B cell (primary cell): Measurements from ENCODE around the gene STYXL1. TPM values are rescaled to one million over a fixed set of nuclear protein-coding genes. Genes with fewer than 3 reads are reported as not detected.

Experiments
- ATAC-seq: fragments of 200-7000 bp; cut with Tn5 transposase; one replicate; pipeline ENCODE4 v1.10.0; 2021; ENCODE audit warnings: low read depth, mild to moderate bottlenecking, moderate number of reproducible peaks, moderate library complexity
- CTCF ChIA-PET: fragments of 350-600 bp; sonication (Branson Sonifier 250); formaldehyde crosslinking; loops from one replicate; lab custom pipeline; 2021; ENCODE audit warnings: antibody characterized with exemption, inconsistent platforms; lab: Charles Lee
- POLR2A ChIA-PET: fragments of 350-600 bp; sonication (Branson Sonifier 250); formaldehyde crosslinking; loops from one replicate; lab custom pipeline; 2021; ENCODE audit warnings: antibody characterized with exemption; lab: Charles Lee
- DNase-seq: peaks from one replicate; pipeline ENCODE4 v3.0.0; 2013
- H2AFZ ChIP-seq: 2 replicates; pipeline ENCODE4 v1.6.1; 2012; ENCODE audit warnings: mild to moderate bottlenecking, low read depth, low read length; ENCODE audit not compliant: insufficient read depth, poor library complexity, severe bottlenecking
- H3K27ac ChIP-seq, 2 donors: 1 replicate in 1 of 2; 2 replicates in 1 of 2; pipeline ENCODE4 v1.5.1; 2012 to 2013; ENCODE audit warnings: low read length in 2 of 2, mild to moderate bottlenecking in 2 of 2, moderate library complexity in 1 of 2
- H3K27me3 ChIP-seq, 4 experiments: fragments of 200-600 bp in 1 of 4; sonication (generic) in 1 of 4; replicated peaks in 1 of 4; 1 replicate in 2 of 4; 2 replicates in 2 of 4; pipeline versions ENCODE4 v1.6.1 to v1.7.0; 2013 to 2016; ENCODE audit warnings: low read length in 3 of 4, mild to moderate bottlenecking in 2 of 4, mixed read lengths in 1 of 4, moderate library complexity in 1 of 4; ENCODE audit not compliant: insufficient read depth in 4 of 4, control insufficient read depth in 3 of 4; ENCODE audit errors: control extremely low read depth in 1 of 4
- H3K36me3 ChIP-seq, 2 experiments: replicated peaks in 1 of 2; 1 replicate in 1 of 2; 2 replicates in 1 of 2; pipeline versions ENCODE4 v1.6.1 to v1.7.1; 2013; ENCODE audit warnings: low read length in 1 of 2; ENCODE audit not compliant: insufficient read depth in 2 of 2, control insufficient read depth in 1 of 2; ENCODE audit errors: control extremely low read depth in 1 of 2, extremely low read depth in 1 of 2
- H3K4me1 ChIP-seq, 2 donors: fragments of 200-600 bp in 1 of 2; sonication (generic) in 1 of 2; 1 replicate in 1 of 2; 2 replicates in 1 of 2; pipeline versions ENCODE4 v1.5.1 to v1.6.1; 2013 to 2017; ENCODE audit warnings: low read length in 2 of 2; ENCODE audit not compliant: control insufficient read depth in 2 of 2, insufficient read depth in 2 of 2
- H3K4me2 ChIP-seq: replicated peaks from 2 replicates; pipeline ENCODE3; 2012; ENCODE audit warnings: mild to moderate bottlenecking, low read depth, low read length; ENCODE audit not compliant: poor library complexity, severe bottlenecking
- H3K4me3 ChIP-seq, 5 experiments: fragments of 200-600 bp in 1 of 5; sonication (generic) in 1 of 5; 1 replicate in 3 of 5; 2 replicates in 2 of 5; pipeline versions ENCODE4 v1.5.1 to v1.7.0; 2011 to 2016; ENCODE audit warnings: low read length in 4 of 5, mild to moderate bottlenecking in 4 of 5, low read depth in 2 of 5, control low read depth in 1 of 5, moderate library complexity in 1 of 5; ENCODE audit not compliant: insufficient read depth in 1 of 5; ENCODE audit errors: control extremely low read depth in 1 of 5, extremely low read depth in 1 of 5
- H3K79me2 ChIP-seq: fragments of 200-600 bp; sonication (generic); one replicate; pipeline ENCODE4 v1.6.0; 2016; ENCODE audit warnings: low read length; ENCODE audit not compliant: control insufficient read depth, insufficient read depth
- H3K9ac ChIP-seq: fragments of 200-600 bp; sonication (generic); 2 replicates; pipeline ENCODE4 v1.6.1; 2017; ENCODE audit warnings: mild to moderate bottlenecking, low read length, moderate library complexity
- H3K9me3 ChIP-seq, 3 donors: one replicate each; pipeline versions ENCODE4 v1.6.1 to v1.7.1; 2013; ENCODE audit warnings: low read length in 2 of 3; ENCODE audit not compliant: control insufficient read depth in 2 of 3, insufficient read depth in 1 of 3; ENCODE audit errors: control extremely low read depth in 1 of 3
- H4K20me1 ChIP-seq: 2 replicates; pipeline ENCODE4 v1.6.0; 2012; ENCODE audit warnings: mild to moderate bottlenecking, low read length; ENCODE audit not compliant: insufficient read depth, control insufficient read depth, poor library complexity, severe bottlenecking
- H3K27ac Mint-ChIP-seq: one replicate; pipeline ENCODE4 v1.8.0; 2021; ENCODE audit warnings: mixed read lengths
- H3K27me3 Mint-ChIP-seq: one replicate; pipeline ENCODE4 v1.8.0; 2021; ENCODE audit warnings: mixed read lengths
- H3K4me1 Mint-ChIP-seq: one replicate; pipeline ENCODE4 v1.8.0; 2021; ENCODE audit warnings: mixed read lengths
- H3K4me3 Mint-ChIP-seq: one replicate; pipeline ENCODE4 v1.8.0; 2021; ENCODE audit warnings: mixed read lengths
- H3K9me3 Mint-ChIP-seq: one replicate; pipeline ENCODE4 v1.8.0; 2022; ENCODE audit warnings: mixed read lengths; ENCODE audit not compliant: insufficient read depth
- CTCF ChIP-seq: fragments of 200-600 bp; IDR thresholded peaks from one replicate; pipeline ENCODE4 v1.8.0; 2022; ENCODE audit warnings: antibody characterized with exemption, mild to moderate bottlenecking
- EZH2 ChIP-seq: IDR thresholded peaks from 2 replicates; pipeline ENCODE4 v1.6.1; 2012; ENCODE audit warnings: borderline replicate concordance, low read depth, mild to moderate bottlenecking, moderate library complexity, low read length; ENCODE audit not compliant: insufficient read depth, poor library complexity, severe bottlenecking
- WGBS: methylation state at CpG from one replicate; pipeline ENCODE4 v1.1.5; 2013; ENCODE audit warnings: missing lambda C conversion rate; ENCODE audit not compliant: insufficient coverage; 5-methylcytosine and 5-hydroxymethylcytosine counted together
- intact Hi-C: fragments of 100-400 bp; cut with micrococcal nuclease; formaldehyde crosslinking; loops from one replicate; pipeline ENCODE4 v1.10.0; 2022
- polyA plus RNA-seq: library from polyadenylated mRNA; depleted of rRNA; stranded (reverse); fragments of >200 nt; gene quantifications from 2 replicates; pipeline ENCODE4 v1.2.3, GENCODE V29; 2012
- small RNA-seq: library from RNA; depleted of rRNA; stranded (forward); fragments of <200 nt; gene quantifications from one replicate; pipeline ENCODE3, GENCODE V24; 2012; ENCODE audit warnings: low replicate concordance, low read depth; ENCODE audit not compliant: insufficient read length
- total RNA-seq, 2 donors: library from RNA; stranded (reverse); fragments of 120-200 nt in 1 of 2; gene quantifications; 1 replicate in 1 of 2; 2 replicates in 1 of 2; pipeline versions ENCODE4 v1.2.3 to v1.2.4, GENCODE V29; 2013 to 2022

Gene STYXL1
- total and polyA plus RNA-seq, 2 donors (not counting 1 experiment from before 2014, with no cell fraction given), result 15.2 to 29.3 TPM

DNA sequence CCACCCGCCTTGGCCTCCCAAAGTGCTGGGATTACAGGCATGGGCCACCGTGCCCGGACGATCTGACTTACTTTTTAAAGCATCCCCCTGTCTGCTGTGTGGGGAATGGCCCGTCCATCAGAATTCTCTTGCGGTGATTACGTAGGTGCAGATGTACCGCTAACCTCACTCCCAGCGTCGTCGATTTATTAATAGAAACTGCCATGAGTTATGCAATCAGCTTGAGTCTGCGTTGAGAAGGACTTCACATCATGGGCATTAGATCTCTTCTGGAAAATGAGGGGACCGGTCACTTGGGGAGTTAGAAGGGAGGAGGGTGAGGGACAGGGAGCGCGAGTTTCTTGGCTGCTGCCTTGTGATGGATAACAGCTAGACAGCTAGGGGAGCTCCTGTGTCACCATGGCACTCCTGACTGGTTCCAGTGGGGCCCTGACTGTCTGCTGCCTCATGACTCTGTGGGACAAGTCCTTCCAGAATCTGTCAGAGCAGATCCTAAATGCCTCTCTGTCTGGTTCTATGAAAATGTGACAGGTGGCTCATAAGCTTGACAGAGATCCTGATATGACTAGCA, 97.6 kb downstream of the STYXL1 start:
- peaks cover 3% of the 10 kb centered on the region for H3K4me1 Mint-ChIP-seq
- CTCF ChIA-PET, result no interaction called here
- H3K9ac ChIP-seq, result no peak overlapping the region
- 96% methylated on average over 14 of the region's 15 CpGs for WGBS
- peaks cover 31% of the 10 kb centered on the region for H3K79me2 ChIP-seq
- no peaks in the 10 kb centered on the region for H3K9me3 ChIP-seq
- no peaks in the 10 kb centered on the region for H3K4me1 ChIP-seq
- no peaks in the 10 kb centered on the region for H3K27me3 ChIP-seq
- intact Hi-C loops, result no loop called here
- H4K20me1 ChIP-seq, result peaks cover 26% of the 10 kb centered on the region
- no peak overlapping the region for H3K4me3 Mint-ChIP-seq
- ATAC-seq, result no peak
- H3K27ac ChIP-seq, result no peak overlapping the region
- peaks cover 0 to 10% of the 10 kb centered on the region in 2 experiments for H3K36me3 ChIP-seq
- no peaks in the 10 kb centered on the region for H3K27me3 Mint-ChIP-seq
- H3K4me3 ChIP-seq, result no peak overlapping the region
- H3K27ac Mint-ChIP-seq, result no peak overlapping the region
- DNase-seq, result no peak
- TF ChIP-seq CTCF, result no peak
- TF ChIP-seq EZH2, result no peak
- no peaks in the 10 kb centered on the region for H3K9me3 Mint-ChIP-seq
- H3K4me2 ChIP-seq, result no peak overlapping the region
- POLR2A ChIA-PET, result no interaction called here
- H2AFZ ChIP-seq, result no peak overlapping the region

DNA sequence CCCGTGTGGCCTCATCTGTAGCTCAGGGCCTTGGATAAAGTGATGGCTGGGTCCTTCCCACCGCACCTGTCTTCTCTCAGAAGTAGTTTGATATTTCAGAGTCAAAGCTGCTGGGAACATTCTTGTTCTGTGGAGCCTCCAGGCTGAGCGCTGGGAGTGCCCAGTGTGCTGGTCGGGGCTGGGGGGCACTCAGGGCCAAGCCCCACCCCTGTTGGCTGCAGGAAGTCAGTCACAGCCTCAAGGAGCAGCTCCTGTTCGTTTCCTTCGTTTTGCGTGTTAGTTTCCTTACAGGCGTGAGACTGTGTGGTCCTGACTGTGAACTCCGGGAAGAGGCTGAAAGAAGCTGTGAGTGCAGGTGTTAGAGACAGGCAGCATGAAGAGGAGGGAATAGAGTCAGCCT, 99.6 kb downstream of the STYXL1 start:
- Histone ChIP-seq H3K4me2 (no peak overlapping the region), H3K27me3 (no peaks in the 10 kb centered on the region), H3K9me3 (no peaks in the 10 kb centered on the region), H3K4me3 (no peak overlapping the region), H3K9ac (no peak overlapping the region), H3K27ac (no peak overlapping the region), H2AFZ (no peak overlapping the region), H3K36me3 (no peaks in the 10 kb centered on the region), H3K79me2 (peaks cover 40% of the 10 kb centered on the region), H4K20me1 (peaks cover 33% of the 10 kb centered on the region), H3K4me1 (no peaks in the 10 kb centered on the region)
- WGBS, result 93% methylated on average over 9 of the region's 9 CpGs
- ChIA-PET CTCF (no interaction called here), POLR2A (no interaction called here)
- ATAC-seq (no peak), DNase-seq (no peak)
- intact Hi-C loops, result no loop called here
- H3K9me3 Mint-ChIP-seq, result no peaks in the 10 kb centered on the region
- TF ChIP-seq EZH2, result no peak
- no peak for TF ChIP-seq CTCF
- peaks cover 3% of the 10 kb centered on the region for H3K4me1 Mint-ChIP-seq
- H3K27me3 Mint-ChIP-seq, result no peaks in the 10 kb centered on the region
- no peak overlapping the region for H3K4me3 Mint-ChIP-seq
- H3K27ac Mint-ChIP-seq, result no peak overlapping the region

Small RNAs within 50 kb of the gene (small RNA-seq; reads per million reads assigned to genes)
- gene RNU6-863P, result not detected

Other genes starting within 250 kb of the STYXL1 start
- not detected in 2 replicates for gene CCL24, start 234.2 kb downstream of the STYXL1 start, total RNA-seq
- not detected in 2 replicates for gene CCL24, start 234.2 kb downstream of the STYXL1 start, polyA plus RNA-seq
- gene RHBDD2, start 169.0 kb downstream of the STYXL1 start, total RNA-seq, result 31.6 and 34.1 TPM in 2 replicates
- gene RHBDD2, start 169.0 kb downstream of the STYXL1 start, polyA plus RNA-seq, result 38.3 and 44.3 TPM in 2 replicates
- 76.6 and 78.4 TPM in 2 replicates for gene POR, start 132.8 kb downstream of the STYXL1 start, total RNA-seq
- 55.5 and 68.4 TPM in 2 replicates for gene POR, start 132.8 kb downstream of the STYXL1 start, polyA plus RNA-seq
- 49.3 and 52.6 TPM in 2 replicates for gene TMEM120A, start 53.4 kb downstream of the STYXL1 start, total RNA-seq
- 37.9 and 39.0 TPM in 2 replicates for gene TMEM120A, start 53.4 kb downstream of the STYXL1 start, polyA plus RNA-seq
- gene MDH2, start 106 bp upstream of the STYXL1 start, total RNA-seq, result 77.1 and 77.2 TPM in 2 replicates
- gene MDH2, start 106 bp upstream of the STYXL1 start, polyA plus RNA-seq, result 49.1 and 76.9 TPM in 2 replicates
- gene SRRM3, start 153.9 kb upstream of the STYXL1 start, total RNA-seq, result not detected in 2 replicates
- gene SRRM3, start 153.9 kb upstream of the STYXL1 start, polyA plus RNA-seq, result not detected in 2 replicates